Measurements from ENCODE around the gene BHLHA9.

GRCh38 chr17:1234455-1234854 is 35.8 kb upstream of the BHLHA9 start:
- no peak for TF ChIP-seq POLR2A (IDR thresholded peaks at IDR 0.05; ENCODE audit: low read depth, low read length)
- TF ChIP-seq, protein P1, sequence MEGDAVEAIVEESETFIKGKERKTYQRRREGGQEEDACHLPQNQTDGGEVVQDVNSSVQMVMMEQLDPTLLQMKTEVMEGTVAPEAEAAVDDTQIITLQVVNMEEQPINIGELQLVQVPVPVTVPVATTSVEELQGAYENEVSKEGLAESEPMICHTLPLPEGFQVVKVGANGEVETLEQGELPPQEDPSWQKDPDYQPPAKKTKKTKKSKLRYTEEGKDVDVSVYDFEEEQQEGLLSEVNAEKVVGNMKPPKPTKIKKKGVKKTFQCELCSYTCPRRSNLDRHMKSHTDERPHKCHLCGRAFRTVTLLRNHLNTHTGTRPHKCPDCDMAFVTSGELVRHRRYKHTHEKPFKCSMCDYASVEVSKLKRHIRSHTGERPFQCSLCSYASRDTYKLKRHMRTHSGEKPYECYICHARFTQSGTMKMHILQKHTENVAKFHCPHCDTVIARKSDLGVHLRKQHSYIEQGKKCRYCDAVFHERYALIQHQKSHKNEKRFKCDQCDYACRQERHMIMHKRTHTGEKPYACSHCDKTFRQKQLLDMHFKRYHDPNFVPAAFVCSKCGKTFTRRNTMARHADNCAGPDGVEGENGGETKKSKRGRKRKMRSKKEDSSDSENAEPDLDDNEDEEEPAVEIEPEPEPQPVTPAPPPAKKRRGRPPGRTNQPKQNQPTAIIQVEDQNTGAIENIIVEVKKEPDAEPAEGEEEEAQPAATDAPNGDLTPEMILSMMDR (IDR thresholded peaks at IDR 0.05; ENCODE audit: extremely low read depth in 1 of 2, insufficient read depth in 1 of 2, low read depth in 1 of 2, low read length in 2 of 2): no peak
- no peak for TF ChIP-seq EZH2 (IDR thresholded peaks at IDR 0.05; ENCODE audit: borderline replicate concordance, low read depth, low read length, severe bottlenecking)
- TF ChIP-seq JUN (IDR thresholded peaks at IDR 0.05; ENCODE audit: borderline replicate concordance, insufficient read depth, insufficient read length, low read depth): no peak
- TF ChIP-seq POLR2AphosphoS5 (IDR thresholded peaks at IDR 0.05; ENCODE audit: insufficient read depth, low read depth, low read length): no peak
- TF ChIP-seq MYC (IDR thresholded peaks at IDR 0.05; ENCODE audit: low read depth, low read length): no peak
- no peak for TF ChIP-seq MAX (IDR thresholded peaks at IDR 0.05; ENCODE audit: insufficient read depth, insufficient read length)
- TF ChIP-seq FOS (IDR thresholded peaks at IDR 0.05; ENCODE audit: borderline replicate concordance, insufficient read depth, low read length): no peak

All from endothelial cell of umbilical vein (primary cell).